Fibroblast of skin of right quadriceps (primary cell): ENCODE measurements around the gene FRMD4A.

Source experiments
- DNase-seq: peaks from one replicate; pipeline ENCODE4 v3.0.0-alpha.2; 2013

FRMD4A gene

DNA sequence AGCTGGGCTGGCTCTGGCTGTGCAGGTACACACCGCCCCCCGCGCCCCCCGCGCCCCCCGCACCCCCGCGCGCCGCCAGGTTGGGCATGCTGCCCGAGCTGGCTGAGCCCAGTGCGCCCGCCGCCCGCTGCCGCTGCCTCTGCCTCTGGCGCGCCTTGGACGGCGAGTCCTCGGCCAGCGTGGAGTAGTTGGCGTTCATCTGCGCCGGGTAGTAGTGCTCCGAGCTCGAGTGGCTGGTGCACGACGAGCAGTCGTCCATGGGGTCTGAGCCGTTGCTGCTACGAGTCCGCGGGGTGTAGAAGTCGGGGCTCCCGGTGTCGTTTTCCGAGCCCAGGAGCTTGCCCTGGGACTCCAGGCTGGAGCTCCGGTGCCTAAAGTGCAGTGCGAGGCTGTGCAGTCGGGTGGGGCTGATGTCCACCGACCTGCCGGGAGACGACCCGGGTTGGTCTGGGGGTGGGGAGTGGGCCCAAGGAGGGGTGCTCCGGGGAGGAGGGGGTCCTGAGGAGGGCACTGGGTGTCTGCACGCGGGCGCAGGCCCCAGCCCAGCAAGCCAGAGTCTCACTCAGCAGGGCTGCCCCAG lies 673.5 kb downstream of the FRMD4A start:
- DNase-seq = no peak

DNA sequence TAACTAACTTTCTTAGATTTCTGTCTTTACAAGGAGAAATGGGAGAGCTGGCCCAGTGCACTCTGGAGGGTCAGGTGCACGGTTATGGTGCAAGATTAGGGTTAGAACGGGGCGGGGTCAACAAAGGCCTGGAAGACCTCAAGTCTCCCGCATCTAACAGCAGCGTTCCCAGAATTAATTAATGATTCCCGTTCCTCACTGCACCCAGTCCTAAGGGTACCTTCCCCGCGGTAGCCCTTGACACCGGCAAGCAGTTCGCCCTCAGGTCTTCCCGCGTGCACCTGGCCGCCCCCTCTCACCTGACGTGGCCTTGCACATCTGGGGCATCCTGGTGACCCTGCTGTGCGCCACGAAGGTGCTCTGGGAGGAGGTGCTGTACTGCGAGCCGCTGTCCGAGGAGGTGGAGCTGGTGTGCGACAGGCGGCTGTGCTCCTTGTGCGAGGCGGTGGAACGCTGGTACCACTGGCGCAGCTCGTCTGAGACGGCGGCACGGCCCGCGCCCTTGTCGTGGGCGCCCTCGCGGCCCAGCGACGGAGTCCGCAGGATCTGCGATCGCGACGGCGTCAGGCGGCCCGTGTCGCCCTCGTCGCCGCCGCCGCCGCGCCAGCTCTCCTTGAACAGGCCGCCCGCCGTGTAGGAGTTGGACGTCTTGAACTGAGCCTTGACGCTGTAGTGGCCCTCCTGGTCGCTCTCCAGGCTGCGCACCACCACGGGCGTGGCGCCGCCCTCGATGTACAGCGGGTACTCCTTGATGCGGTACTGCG lies 674.2 kb downstream of the FRMD4A start:
- no peak for DNase-seq

DNA sequence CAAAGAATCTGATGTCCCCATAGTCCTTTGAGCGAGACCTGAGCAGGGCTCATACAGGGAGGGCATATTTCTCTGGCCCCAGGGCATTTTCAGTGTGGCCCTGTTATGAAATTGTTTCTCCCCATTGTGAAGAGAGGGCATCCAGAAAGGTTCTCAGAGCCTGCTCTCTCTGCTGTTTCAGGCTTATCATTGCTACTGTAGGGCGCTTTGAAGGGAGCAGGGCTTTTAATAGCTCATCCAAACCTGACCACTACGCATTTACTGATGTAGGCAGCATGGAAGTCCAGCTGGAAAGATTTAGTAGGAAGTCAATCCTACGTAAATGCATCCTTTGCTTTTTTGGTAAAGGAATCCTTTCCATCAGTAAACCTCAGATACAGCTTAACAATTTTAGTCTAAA lies 675.9 kb downstream of the FRMD4A start:
- no peak for DNase-seq

DNA sequence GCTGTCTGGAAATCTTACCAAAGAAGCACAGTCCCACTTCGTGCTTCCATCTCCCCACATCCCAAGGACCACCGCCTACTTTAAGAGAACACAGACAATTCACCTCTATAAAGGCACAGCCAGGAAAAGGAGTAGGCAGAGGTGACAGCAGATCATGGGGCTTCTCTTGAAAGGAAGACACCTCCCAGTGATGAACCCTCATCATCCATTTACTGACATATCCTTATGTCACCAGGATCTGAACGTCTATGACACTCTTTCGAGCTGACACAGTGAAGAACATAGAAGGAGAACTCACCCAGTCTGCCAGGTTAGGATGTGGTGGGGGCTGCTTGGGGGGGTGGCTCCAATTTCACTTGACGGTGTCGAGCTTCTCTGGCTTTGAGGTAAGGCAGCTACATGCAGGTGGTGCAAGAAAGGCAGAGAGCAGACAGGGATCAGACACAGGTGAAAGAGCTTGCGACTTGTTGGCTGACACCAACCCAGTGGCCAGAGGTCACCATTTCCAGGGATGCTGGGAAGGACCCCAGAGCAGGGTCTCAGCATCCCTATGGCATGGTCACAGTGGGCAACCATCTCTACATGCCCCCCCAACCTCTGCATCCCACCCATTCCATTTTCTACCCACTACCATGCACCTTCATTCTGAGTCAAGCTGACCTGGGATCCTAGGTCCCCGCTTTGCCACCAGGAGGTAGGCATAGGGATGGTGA lies 676.5 kb downstream of the FRMD4A start:
- no peak for DNase-seq

DNA sequence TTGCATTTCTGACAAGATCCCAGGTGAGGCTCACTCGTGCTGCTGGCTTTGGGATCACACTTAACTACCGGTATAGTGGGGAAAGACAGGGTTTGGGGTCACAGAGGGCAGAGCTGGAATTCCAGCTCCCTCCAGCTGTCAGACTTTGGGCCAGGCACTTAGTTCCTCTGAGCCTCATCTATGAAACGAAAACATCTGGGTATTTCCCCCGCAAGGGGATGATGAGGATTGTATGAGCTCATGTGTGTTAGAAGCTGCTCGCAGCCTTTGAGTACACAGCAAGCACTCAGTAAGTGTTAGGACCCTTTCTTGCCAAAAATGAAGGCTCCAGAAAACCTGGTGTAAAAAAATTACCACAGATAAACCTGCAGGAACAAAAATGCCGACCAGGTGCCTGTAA lies 677.9 kb downstream of the FRMD4A start:
- no peak for DNase-seq

DNA sequence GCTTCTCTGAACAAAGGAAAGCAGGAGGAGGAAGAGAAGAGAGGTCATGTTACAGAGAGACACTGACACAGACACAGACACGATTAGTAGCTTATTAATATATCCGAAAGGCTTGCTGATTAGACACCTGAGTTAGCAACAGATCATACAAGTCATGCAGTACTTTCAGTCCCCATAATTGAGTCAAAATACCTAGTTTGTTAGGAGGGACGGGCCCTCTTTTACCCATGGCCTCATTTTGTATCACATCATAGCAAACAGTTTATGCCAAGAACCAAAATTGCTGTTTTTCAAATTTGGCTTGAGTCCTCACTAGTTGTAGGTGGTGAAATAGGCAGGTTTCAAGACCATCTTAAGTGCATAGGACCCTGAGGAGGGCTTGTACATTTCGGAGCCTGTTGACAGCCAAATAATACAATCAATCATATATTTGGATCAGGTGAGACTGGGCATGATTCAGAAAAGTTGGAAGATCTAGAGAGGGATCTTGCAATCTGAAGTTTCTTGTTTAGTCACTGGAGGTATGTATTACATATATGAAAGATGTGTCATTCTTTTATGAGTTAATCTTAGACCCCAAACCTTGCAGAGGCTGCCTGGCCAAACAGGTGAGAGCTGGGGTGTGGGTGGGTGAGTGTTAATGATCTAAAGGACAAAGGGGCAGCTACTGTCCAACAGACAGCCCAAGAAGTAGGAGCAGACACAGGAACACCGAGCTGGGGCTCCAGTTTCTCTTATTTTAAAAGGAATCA lies 678.6 kb downstream of the FRMD4A start:
- no peak for DNase-seq

DNA sequence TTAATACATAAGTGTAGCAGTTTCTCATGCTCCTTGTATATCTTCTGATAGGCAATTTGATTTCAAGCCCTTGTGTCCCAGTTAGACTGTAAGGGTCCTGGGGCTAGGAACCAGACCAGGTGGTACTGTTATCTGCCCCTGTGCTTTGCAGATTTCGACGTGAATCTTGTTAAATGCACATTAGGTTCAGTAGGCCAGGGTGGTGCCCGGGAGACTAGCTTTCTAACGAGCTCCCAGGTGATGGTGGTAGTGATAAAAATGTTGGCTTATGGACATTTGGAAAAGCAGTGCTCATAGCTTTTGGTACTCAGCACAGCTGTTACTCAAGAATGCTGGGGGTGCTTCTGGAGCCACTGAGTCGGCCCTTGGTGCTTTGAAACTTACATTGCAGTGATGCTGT lies 679.8 kb downstream of the FRMD4A start:
- DNase-seq = no peak

DNA sequence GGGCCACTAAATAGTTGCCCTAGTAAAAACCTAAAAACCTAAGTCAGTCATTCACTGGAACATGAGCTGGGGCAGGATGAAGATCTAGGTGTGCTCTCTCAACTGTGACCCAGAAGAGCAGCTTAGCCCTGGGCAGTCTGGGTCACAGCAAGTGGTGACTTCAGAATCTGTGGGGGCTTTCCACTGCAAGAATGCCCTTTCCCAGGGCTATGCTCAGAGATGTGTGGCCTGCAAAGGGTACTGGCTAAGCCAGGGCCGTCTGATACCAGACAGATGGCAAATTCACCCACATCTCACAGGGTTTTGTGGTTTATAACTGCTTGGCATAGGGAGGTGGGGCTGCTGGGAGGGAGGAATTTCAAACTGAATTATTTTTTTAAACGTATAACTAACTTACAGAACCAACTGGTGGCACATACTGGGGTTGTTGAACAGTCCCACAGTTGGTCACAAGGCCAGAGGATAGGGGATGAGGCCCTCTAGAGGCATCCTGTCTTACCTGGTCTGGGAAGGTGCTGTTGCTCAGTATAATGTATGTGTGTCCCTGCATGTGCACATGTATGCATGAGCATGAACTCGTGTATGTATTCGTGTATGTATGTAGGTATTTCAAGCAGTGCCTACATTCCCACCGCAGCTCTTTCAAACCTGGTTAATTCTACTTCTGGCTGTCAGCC lies 680.7 kb downstream of the FRMD4A start:
- DNase-seq = no peak

DNA sequence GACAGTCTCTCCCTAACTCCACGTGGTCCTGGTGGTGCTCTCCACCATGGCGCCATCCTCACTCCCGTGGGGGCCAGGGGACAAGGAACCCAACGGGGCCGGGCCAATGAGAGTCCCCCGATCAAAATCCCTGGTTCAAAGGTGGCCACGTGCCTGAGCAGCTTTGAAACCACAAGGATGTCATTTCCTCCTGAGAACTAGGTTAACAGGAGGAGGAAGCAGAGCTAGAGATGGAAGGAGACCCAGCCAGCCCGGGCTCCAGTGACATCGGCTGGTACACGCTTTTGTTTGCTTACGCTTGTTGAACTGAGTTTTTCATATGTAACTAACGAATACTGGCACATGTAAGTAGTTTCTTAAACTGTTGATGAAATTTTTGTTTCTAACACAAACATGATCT lies 682.3 kb downstream of the FRMD4A start:
- DNase-seq = no peak

DNA sequence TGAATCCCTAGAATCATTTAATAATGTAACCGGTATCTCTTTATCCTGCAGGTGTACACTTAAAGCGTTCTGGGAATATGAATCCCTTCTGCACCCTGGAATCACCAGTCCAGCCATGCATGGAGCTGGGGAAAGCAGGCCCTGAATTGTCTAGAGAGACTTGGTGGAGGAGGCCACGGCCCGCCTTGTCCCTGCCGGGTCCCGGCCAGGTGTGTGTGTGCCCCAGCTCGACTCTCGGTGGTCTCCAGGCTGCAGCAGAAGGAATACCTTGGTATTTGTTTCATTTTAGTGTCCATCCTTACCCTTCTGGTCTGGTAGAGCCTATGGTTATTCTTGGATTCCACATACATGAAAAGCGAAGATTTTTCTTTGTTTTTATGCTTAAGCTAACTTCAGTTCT lies 685.9 kb downstream of the FRMD4A start:
- DNase-seq = no peak

DNA sequence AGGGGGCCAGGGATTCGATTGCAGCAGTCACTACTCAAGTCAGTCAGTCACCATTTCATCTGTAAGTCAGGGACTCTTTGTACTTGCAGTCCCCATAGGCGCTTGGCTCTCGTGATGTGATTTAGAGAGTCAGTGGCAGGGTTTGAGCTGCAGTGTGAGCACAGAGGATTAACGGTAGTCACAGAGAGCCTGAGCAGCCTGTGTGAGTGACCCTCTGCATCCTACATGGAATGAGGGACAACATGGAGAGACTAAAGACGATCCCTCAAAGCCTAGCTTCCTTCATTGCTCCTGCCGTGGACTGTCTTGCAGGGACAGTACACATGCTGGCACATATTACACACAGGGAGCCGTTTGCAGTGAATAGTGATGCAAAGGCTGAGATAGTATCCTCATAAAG lies 687.7 kb downstream of the FRMD4A start:
- DNase-seq = no peak

DNA sequence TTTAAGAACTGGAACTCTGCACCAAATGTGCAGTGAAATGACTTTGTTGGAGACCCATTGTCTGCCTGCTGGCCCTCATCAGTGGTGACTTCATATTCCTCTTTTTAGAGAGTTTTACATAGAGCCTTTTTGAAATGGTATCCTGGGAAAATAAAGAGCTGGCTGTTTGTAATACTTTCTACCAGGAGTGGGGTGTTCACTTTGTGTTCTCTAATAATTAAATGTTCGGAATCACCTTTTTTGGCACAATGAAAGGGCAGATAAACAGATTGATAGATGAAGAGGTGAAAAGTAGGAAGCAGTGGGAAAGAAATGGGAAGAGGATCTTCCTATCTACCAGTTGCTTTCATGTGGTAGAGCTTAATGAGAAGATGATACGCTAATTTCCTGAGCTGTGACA lies 688.4 kb downstream of the FRMD4A start:
- DNase-seq = no peak

DNA sequence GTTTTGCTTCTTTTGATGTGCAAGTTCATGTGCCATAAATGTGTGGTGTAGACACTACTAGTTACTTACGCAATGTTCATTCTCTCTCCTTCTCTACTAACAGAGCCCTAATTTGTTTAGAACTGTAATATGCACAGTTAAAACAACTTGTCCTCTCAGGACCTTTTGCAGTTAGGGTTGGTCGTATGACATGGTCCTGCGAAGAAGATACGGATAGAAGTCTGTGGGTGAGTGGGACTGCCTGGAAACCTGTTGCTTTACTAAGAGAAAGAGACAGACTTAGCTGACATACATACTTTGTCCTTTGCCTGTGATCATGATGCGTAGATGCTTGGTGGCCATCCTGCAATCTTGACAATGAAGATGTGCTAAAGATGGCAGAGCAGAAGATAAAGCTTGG lies 692.8 kb downstream of the FRMD4A start:
- no peak for DNase-seq

DNA sequence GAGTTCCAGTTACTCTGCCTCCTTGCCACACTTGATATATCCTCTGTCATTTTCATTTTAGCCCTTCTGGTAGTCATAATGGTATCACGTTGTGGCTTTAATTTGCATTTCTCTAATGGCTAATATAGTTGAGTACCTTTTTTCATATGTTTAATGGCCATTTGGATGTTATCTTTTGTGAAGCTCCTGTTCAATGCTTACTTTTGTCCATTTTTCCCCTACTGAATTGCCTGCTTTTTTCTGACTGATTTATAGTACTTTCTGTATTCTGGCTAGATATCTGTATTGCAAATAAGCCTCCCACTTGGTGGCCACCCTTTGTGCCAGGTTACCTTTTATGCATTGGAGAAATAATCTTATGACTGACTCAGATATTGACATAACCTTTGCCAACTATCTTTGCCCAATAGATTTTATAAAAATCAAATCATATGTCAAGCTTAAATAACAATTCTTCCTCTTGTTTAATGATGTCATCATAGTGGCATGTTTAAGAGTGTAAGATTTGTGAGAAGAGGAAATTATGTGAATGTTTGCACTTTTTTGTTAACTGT lies 693.3 kb downstream of the FRMD4A start:
- DNase-seq = no peak

DNA sequence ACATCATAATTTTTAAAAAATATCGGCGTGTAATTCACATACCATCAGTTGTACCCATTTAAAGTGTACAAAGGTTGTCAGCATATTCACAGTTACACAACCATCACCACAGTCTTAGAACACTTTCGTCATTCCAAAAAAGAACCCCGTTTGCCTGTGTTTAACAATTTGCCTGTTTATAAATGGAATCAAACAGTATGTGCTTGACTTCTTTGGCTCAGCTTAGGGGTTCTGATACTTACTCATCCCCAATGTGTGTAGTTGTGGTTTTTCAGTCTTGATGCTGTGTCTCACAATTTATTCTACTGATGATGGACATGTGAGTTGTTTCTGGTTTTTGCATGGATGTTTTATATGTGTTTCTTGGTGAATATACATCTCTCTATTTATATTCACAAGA lies 693.9 kb downstream of the FRMD4A start:
- DNase-seq = no peak

DNA sequence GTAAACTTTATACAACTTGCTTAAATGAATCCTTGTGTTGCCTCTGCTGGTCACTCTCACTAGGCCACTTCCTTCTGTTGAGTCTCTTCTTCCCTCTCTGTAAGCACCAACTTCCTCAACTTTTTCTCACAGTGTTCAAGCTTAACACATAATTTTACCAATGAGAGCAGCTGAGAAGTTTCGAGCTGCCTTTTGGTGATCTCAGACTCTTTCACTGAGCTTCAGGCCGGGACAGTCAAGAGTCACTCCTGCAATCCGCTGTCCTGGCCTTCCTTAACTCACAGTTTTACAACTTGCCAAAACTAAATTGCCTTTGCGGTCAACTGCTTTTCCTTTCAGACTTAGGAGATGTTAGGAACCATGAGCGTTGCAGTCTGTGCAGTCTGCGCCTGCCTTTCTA lies 696.5 kb downstream of the FRMD4A start:
- peak; percentile 19 for DNase-seq

DNA sequence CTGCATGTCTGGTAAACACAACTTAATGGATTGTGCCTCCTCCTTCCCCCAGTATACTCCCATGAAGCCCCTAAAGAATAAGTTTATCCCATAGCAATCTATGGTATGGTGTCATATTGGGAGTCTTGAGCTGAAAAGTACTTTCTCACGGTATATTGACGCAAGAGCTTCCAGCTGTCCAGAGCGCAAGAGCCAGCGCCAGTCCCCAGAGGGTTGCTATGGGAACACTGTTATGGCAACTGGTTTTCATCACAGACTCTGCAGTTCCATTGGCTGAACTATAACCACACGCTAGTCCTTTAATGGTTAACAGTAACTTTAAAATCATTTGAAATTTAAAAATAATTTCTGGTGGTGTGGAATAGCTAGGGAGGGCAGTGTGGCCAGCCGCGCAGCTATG lies 697.0 kb downstream of the FRMD4A start:
- DNase-seq = peak; percentile 89

DNA sequence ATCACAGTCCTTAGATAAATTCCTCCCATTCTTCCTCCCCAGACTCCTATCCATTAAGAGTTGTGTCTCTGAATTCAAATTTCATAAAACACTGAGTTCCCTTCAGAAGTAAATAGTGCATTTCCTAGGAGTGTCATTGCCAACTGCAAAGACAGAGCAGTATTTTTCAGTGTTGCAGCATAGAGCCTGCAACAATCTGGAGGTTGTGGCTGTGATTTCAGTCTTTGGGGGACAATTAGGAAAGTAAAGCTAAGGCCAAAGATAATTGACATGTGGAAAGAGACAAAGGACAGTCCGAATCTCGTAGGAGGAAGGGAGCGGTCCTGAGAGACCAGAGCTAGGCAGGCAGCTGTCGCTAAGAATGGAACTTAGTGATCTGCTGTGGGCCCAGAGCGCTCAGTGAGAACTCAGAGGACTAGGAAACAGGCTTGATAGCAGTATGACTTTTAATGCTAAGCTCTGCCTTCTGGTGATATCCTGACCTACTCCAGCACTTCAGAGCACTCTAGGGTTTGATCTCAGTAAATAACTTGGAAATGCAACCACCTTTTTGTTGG lies 697.8 kb downstream of the FRMD4A start:
- no peak for DNase-seq

DNA sequence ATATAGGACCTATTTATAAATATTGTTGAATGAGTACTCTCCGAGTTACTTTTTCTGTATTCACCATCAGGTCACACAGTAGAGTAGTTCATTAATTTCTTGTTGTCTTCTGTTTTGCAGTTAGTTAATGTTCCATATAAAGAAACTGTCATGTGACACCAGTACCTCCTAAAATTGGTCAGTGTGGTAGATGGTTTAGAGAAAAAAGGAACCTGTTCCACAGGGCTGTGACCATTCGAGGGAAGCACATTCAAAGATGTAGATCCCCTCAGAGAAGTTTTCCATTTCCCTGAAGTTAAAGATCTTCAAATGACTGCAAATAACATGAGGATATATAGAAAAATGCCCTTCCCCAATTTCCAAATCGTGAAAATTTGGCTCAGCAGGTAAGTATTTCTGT lies 698.3 kb downstream of the FRMD4A start:
- DNase-seq = no peak

DNA sequence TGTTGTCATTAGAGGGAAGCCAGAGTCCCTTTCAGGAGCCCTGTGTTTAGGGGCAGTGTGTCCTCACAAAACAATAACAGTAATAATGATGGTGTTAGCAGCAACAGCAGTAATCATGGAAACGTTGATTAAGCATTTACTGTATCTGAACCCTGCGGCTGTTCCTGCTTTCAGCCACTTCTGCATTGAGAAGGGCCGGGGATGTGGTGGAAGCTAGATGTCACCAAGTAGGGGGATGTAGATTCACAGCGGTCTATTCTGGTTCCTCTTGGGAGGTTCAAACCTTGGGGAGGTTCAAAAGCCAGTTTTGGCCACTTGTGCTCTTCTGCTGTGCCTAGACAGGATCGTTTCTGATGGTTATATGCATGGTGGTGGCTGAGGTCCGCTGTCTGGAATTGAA lies 699.1 kb downstream of the FRMD4A start:
- no peak for DNase-seq

DNA sequence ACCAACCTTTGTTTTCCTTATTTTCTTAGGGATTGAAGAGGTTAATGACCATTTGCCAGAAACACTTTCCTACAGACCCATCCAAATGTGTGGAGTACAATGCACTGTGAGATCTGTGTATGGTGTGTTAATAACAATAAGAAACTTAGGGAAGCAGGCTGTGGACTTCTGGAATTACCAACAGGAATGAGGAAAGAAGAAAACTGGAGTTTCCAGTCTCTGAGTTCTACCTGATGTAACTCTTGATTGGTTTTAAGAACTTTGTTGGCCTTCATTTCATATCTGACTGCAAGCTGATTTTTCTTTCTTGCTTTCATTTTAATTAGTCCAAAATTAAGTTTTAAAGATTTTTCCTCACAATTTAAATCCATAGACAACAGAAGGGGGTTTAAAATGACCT lies 700.5 kb downstream of the FRMD4A start:
- DNase-seq = no peak

DNA sequence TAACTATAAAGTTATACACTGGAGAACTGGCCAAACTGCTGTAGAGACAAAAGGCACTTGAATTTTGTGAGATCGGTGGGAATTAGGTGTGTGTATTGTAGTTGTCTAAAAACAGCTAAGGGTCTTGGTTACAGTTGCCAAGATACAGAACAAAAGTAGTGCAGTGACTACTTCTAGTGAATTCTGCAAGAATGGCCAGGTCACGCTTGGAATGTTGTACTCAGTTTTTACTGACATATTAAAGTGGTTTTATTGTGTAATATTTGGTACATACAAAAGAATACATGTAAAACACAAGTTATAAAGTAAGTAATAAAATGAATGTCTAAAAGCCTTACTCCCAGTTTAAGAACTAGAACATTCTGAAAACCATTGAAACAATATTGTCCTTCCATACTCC lies 701.6 kb downstream of the FRMD4A start:
- DNase-seq = peak; percentile 11
